Neuron (in vitro differentiated cells): ENCODE results near the gene NR3C2.

Experiments
- H2AFZ ChIP-seq: one replicate; pipeline ENCODE4 v1.6.1; 2013; ENCODE audit warnings: low read depth, mild to moderate bottlenecking, inconsistent platforms, low read length, moderate library complexity
- H3K27me3 ChIP-seq: one replicate; pipeline ENCODE4 v1.6.1; 2013; ENCODE audit warnings: low read length; ENCODE audit not compliant: insufficient read depth
- H3K36me3 ChIP-seq: one replicate; pipeline ENCODE4 v1.6.1; 2013; ENCODE audit warnings: low read length; ENCODE audit not compliant: insufficient read depth
- H3K4me1 ChIP-seq: one replicate; pipeline ENCODE4 v1.6.1; 2013; ENCODE audit warnings: low read length; ENCODE audit not compliant: insufficient read depth
- H3K4me3 ChIP-seq: 2 replicates; pipeline ENCODE4 v1.5.1; 2013; ENCODE audit warnings: mild to moderate bottlenecking, low read length, moderate library complexity
- H3K9me3 ChIP-seq: one replicate; pipeline ENCODE4 v1.6.1; 2013; ENCODE audit warnings: low read length

NR3C2 gene

DNA sequence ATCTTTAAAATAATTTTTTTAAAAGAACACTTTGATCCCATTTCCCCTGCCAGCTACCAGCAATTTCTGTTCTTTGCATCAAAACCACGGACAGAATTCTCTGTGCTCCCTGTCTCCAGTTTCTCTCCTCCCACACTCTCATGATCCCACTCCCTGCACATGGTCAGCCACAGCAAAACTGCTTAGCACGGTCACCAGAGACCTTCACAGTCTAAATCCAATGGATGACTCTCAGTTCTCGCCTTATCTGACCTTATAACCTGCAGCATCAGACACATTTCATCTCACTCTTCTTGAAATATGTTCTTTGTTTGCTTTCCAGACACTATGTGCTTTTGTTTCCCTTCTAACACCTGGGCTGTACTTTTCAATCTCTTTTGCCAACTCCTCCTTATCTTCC, 131.5 kb downstream of the NR3C2 start:
- no peaks in the 10 kb centered on the region for H3K9me3 ChIP-seq
- H3K4me3 ChIP-seq, result no peak overlapping the region
- no peaks in the 10 kb centered on the region for H3K36me3 ChIP-seq
- no peaks in the 10 kb centered on the region for H3K27me3 ChIP-seq
- H2AFZ ChIP-seq, result no peak overlapping the region
- no peaks in the 10 kb centered on the region for H3K4me1 ChIP-seq

DNA sequence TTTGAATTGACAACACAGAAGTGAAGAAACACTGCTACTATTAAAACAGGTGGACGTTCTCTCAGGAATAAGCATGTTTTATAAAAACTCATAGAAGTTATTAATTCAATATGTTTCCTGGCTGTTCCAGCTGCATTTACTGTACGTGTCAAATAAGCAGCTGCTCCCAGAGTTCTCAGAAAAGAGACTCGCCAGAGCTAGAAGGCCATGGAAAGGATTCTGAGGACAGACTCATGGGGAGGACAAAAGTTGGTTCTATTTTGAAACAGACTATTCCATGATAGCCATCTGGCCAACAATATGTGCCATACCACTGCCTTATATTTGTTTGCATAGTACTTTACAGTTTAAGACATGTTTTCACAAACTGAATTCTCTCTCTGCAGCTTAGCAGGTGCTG, 136.5 kb downstream of the NR3C2 start:
- Histone ChIP-seq H3K9me3 (no peaks in the 10 kb centered on the region), H3K36me3 (no peaks in the 10 kb centered on the region), H2AFZ (no peak overlapping the region), H3K27me3 (no peaks in the 10 kb centered on the region), H3K4me1 (no peaks in the 10 kb centered on the region), H3K4me3 (no peak overlapping the region)

DNA sequence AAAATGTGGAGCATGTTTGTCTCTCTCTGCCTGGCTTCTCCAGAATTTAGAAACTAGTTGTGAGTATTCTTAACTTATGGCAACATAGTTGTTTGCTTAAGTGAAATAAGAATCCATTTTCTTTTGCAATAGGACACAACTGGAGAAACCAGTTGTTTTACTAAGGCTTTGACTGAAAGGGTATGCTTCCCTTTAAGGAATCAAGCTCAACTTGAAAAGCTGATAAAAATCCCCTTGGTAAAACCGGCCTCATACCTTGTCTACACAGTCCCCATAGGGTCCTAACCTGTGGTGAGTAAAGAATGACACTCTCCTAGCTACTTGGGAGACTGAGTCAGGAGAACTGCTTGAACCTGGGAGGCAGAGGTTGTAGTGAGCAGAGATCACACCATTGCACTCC, 139.8 kb downstream of the NR3C2 start:
- Histone ChIP-seq H3K4me1 (no peaks in the 10 kb centered on the region), H3K27me3 (no peaks in the 10 kb centered on the region), H2AFZ (no peak overlapping the region), H3K4me3 (no peak overlapping the region), H3K9me3 (no peaks in the 10 kb centered on the region), H3K36me3 (no peaks in the 10 kb centered on the region)

DNA sequence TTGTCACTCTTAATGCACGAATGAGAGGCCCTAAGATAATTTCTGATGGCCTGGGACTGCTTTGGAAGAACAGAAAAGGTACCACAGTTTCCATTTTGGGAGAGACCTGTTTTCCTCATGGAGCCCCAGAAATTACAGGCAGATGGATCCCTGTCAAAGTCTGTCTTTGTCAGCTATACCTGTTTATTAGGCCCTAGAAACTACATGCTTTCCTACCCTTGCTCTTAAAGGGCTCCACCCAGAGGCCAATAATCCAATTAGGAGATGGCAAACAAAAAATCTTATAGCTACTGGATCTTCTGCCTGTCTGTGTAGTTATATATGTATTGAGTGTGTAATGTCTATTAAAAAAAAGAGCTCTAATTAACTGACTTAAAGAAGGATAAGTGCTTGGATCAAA, 141.3 kb downstream of the NR3C2 start:
- no peaks in the 10 kb centered on the region for H3K36me3 ChIP-seq
- H3K4me3 ChIP-seq, result no peak overlapping the region
- H3K4me1 ChIP-seq, result no peaks in the 10 kb centered on the region
- H3K9me3 ChIP-seq, result no peaks in the 10 kb centered on the region
- no peaks in the 10 kb centered on the region for H3K27me3 ChIP-seq
- no peak overlapping the region for H2AFZ ChIP-seq

GRCh38 chr4:148299337-148299736, 142.9 kb downstream of the NR3C2 start:
- H3K27me3 ChIP-seq, result no peaks in the 10 kb centered on the region
- no peaks in the 10 kb centered on the region for H3K4me1 ChIP-seq

GRCh38 chr4:148296498-148296897, 145.7 kb downstream of the NR3C2 start:
- H2AFZ ChIP-seq, result no peak overlapping the region
- no peaks in the 10 kb centered on the region for H3K27me3 ChIP-seq
- no peaks in the 10 kb centered on the region for H3K36me3 ChIP-seq
- no peaks in the 10 kb centered on the region for H3K9me3 ChIP-seq
- H3K4me1 ChIP-seq, result no peaks in the 10 kb centered on the region
- H3K4me3 ChIP-seq, result no peak overlapping the region

More at GRCh38 chr4:148299337-148299736, 142.9 kb downstream of the NR3C2 start:
- no peak overlapping the region for H3K4me3 ChIP-seq
- H3K36me3 ChIP-seq, result no peaks in the 10 kb centered on the region
- no peaks in the 10 kb centered on the region for H3K9me3 ChIP-seq
- H2AFZ ChIP-seq, result no peak overlapping the region

DNA sequence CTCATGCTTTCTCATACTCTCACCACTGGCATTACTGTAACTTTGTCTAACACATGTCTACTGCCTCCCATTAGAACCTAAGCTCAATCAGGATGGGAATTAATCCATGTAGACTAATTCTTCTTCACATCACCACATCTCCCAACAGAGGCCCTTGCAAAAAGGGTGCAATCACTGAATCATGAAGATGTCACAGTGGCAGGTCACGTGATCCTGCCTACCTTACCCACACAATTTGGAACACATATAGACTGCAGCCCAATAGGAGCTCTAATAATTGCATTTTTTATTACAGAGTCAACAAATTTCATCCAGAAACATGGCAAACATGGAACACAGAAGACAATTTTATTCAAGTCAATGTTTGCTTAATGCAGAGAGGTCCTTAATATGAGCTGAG, 146.6 kb downstream of the NR3C2 start:
- H2AFZ ChIP-seq, result no peak overlapping the region
- no peaks in the 10 kb centered on the region for H3K4me1 ChIP-seq
- no peaks in the 10 kb centered on the region for H3K27me3 ChIP-seq
- H3K9me3 ChIP-seq, result no peaks in the 10 kb centered on the region
- no peak overlapping the region for H3K4me3 ChIP-seq
- no peaks in the 10 kb centered on the region for H3K36me3 ChIP-seq

- H3K36me3 ChIP-seq, result no peaks in the 10 kb centered on the region
- no peaks in the 10 kb centered on the region for H3K27me3 ChIP-seq
- H3K4me1 ChIP-seq, result no peaks in the 10 kb centered on the region
- H2AFZ ChIP-seq, result no peak overlapping the region
- no peak overlapping the region for H3K4me3 ChIP-seq
- no peaks in the 10 kb centered on the region for H3K9me3 ChIP-seq
These were observed 148.6 kb downstream of the NR3C2 start for GRCh38 chr4:148293571-148293970.

DNA sequence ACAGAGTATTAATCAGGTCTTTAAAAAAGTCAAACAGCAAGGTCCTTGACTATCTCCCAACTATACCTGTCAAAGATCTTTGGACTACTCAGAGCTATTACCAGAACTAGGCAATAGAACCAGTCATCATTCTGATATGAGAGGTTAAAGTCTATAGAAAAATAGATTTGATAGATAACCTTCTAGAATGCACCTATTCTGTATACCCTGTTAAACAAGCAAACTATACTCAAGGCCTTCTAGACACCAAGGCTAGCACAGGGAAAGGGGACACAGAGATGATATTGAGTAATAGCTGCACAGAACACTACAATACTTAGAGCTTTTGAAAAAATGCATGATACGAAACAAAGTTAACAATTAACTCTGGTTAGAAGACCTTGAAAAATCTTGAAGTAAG, 149.5 kb downstream of the NR3C2 start:
- H3K27me3 ChIP-seq, result no peaks in the 10 kb centered on the region
- no peaks in the 10 kb centered on the region for H3K36me3 ChIP-seq
- no peak overlapping the region for H3K4me3 ChIP-seq
- no peaks in the 10 kb centered on the region for H3K9me3 ChIP-seq
- no peaks in the 10 kb centered on the region for H3K4me1 ChIP-seq
- no peak overlapping the region for H2AFZ ChIP-seq

- no peaks in the 10 kb centered on the region for H3K36me3 ChIP-seq
- H3K27me3 ChIP-seq, result no peaks in the 10 kb centered on the region
- no peak overlapping the region for H3K4me3 ChIP-seq
- no peaks in the 10 kb centered on the region for H3K9me3 ChIP-seq
- H2AFZ ChIP-seq, result no peak overlapping the region
- H3K4me1 ChIP-seq, result no peaks in the 10 kb centered on the region
These were observed 152.5 kb downstream of the NR3C2 start for GRCh38 chr4:148289740-148290139.

DNA sequence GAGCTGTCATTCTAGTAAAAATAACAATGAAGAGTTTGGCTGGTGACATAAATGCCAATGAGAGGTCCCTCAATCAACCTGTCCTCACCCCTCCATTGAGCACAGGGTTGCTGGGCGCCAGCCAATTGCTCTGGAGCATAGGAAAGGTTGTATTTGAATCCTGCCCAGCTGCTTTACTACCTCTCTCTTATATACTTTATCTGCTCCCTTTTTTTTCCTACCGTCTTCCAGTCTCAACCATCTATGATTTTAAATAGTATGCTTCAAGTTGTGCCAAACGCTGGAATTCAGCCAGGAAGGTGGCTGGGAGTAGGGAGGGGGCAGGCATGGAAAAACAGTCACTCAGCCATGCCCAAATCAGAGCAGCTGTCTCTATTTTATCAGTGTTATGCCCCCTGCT, 153.8 kb downstream of the NR3C2 start:
- Histone ChIP-seq H3K36me3 (no peaks in the 10 kb centered on the region), H3K9me3 (no peaks in the 10 kb centered on the region), H3K4me3 (no peak overlapping the region), H3K4me1 (no peaks in the 10 kb centered on the region), H2AFZ (no peak overlapping the region), H3K27me3 (no peaks in the 10 kb centered on the region)

DNA sequence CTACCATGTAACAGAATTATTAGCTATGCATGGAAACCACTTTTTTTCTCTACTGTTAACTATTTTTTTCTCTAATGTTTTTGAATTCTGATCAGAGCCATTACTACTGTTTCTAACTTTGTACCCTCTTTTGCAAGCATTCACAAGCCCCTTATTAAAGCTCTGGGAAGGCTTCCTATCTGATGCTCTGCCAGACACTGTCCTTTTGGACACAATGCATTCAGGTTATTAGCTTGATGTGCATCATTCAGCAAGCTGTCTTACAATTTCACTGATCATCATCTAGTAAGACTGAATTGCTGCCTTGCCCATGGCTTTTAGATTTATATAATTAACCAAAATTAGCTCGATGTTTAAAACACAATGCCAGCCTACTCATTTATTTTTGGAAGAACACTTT, 155.1 kb downstream of the NR3C2 start:
- H3K4me3 ChIP-seq, result no peak overlapping the region
- H3K9me3 ChIP-seq, result no peaks in the 10 kb centered on the region
- no peaks in the 10 kb centered on the region for H3K4me1 ChIP-seq

GRCh38 chr4:148286012-148286411, 156.2 kb downstream of the NR3C2 start:
- Histone ChIP-seq H3K4me3 (no peak overlapping the region), H3K27me3 (no peaks in the 10 kb centered on the region), H3K9me3 (no peaks in the 10 kb centered on the region), H3K4me1 (no peaks in the 10 kb centered on the region), H2AFZ (no peak overlapping the region), H3K36me3 (no peaks in the 10 kb centered on the region)

More for the DNA sequence above, 155.1 kb downstream of the NR3C2 start:
- no peaks in the 10 kb centered on the region for H3K36me3 ChIP-seq
- no peaks in the 10 kb centered on the region for H3K27me3 ChIP-seq
- no peak overlapping the region for H2AFZ ChIP-seq

- Histone ChIP-seq H3K36me3 (no peaks in the 10 kb centered on the region), H3K9me3 (no peaks in the 10 kb centered on the region), H2AFZ (no peak overlapping the region), H3K4me3 (no peak overlapping the region), H3K27me3 (no peaks in the 10 kb centered on the region), H3K4me1 (no peaks in the 10 kb centered on the region)
These were observed 158.5 kb downstream of the NR3C2 start for GRCh38 chr4:148283665-148284064.
